Fibroblast of pulmonary artery (primary cell): Measurements from ENCODE around the gene FSIP1.

Experiments used
- DNase-seq: peaks from one replicate; pipeline ENCODE4 v3.0.0-alpha.2; 2010; ENCODE audit warnings: low read depth
- H3K4me3 ChIP-seq: replicated peaks from 2 replicates; pipeline ENCODE4 v1.5.1; 2011; ENCODE audit warnings: low read depth, mild to moderate bottlenecking, control low read depth, low read length, moderate library complexity
- CTCF ChIP-seq: IDR thresholded peaks from 2 replicates; pipeline ENCODE4 v1.5.1; 2011; ENCODE audit warnings: mild to moderate bottlenecking, control low read depth, low read length, inconsistent platforms; ENCODE audit errors: missing control alignments

FSIP1 gene

GRCh38 chr15:39782441-39783138 is at the start of gene FSIP1:
FSIP1 (minus strand) TSS chr15:39782841; CDS start chr15:39776524, 6,317 bp downstream.
- DNase-seq, result peak; percentile 97
- H3K4me3 ChIP-seq, result peak within 1 kb of the TSS; percentile 84
- no peak for TF ChIP-seq CTCF

GRCh38 chr15:39830166-39830565 is 47.5 kb upstream of the FSIP1 start:
- TF ChIP-seq CTCF, result no peak
- no peak for DNase-seq
- H3K4me3 ChIP-seq, result no peak overlapping the region

GRCh38 chr15:39828374-39828931 is 45.8 kb upstream of the FSIP1 start:
- H3K4me3 ChIP-seq, result no peak overlapping the region
- TF ChIP-seq CTCF, result no peak
- peak; percentile 60 for DNase-seq

GRCh38 chr15:39826975-39827374 is 44.3 kb upstream of the FSIP1 start:
- no peak for DNase-seq
- no peak for TF ChIP-seq CTCF
- no peak overlapping the region for H3K4me3 ChIP-seq

- TF ChIP-seq CTCF, result no peak
- DNase-seq, result no peak
- H3K4me3 ChIP-seq, result no peak overlapping the region
Observed at GRCh38 chr15:39823634-39824033, 41.0 kb upstream of the FSIP1 start.

GRCh38 chr15:39820050-39820602 is 37.5 kb upstream of the FSIP1 start:
- no peak for DNase-seq
- no peak for TF ChIP-seq CTCF

More at GRCh38 chr15:39820050-39820602, 37.5 kb upstream of the FSIP1 start:
- no peak overlapping the region for H3K4me3 ChIP-seq
